WERI-Rb-1 (cell line): ENCODE data around the gene MRPL20.
A peak's percentile ranks its signal among the peaks of the same experiment; 100 is the strongest.

Experiments used
- DNase-seq: peaks from one replicate; pipeline ENCODE4 v3.0.0-alpha.2; 2020
- H3K27ac ChIP-seq: fragments of 250-450 bp; sonication (Bioruptor Pico); 2 replicates; pipeline ENCODE4 v1.5.1; 2020; ENCODE audit warnings: mild to moderate bottlenecking, moderate library complexity
- H3K27me3 ChIP-seq: fragments of 250-450 bp; sonication (Bioruptor Pico); 2 replicates; pipeline ENCODE4 v1.5.1; 2021; ENCODE audit warnings: mild to moderate bottlenecking, low read depth, moderate library complexity; ENCODE audit not compliant: insufficient read depth, severe bottlenecking
- H3K36me3 ChIP-seq: fragments of 250-450 bp; sonication (Bioruptor Pico); 2 replicates; pipeline ENCODE4 v1.5.1; 2020; ENCODE audit warnings: mild to moderate bottlenecking, moderate library complexity
- H3K4me3 ChIP-seq: 2 replicates; pipeline ENCODE4 v1.5.1; 2011; ENCODE audit warnings: low read depth, mild to moderate bottlenecking, control low read depth, low read length
- H3K9me3 ChIP-seq: fragments of 250-450 bp; sonication (Bioruptor Pico); 2 replicates; pipeline ENCODE4 v1.5.1; 2021; ENCODE audit warnings: mild to moderate bottlenecking, moderate library complexity; ENCODE audit not compliant: severe bottlenecking
- CTCF ChIP-seq: IDR thresholded peaks from 2 replicates; pipeline ENCODE4 v1.5.1; 2011; ENCODE audit warnings: low read depth, mild to moderate bottlenecking, control low read depth, inconsistent platforms, low read length

The MRPL20 gene

GRCh38 chr1:1422465-1423244 lies 15.6 kb upstream of the MRPL20 start:
- Histone ChIP-seq H3K4me3 (no peak overlapping the region), H3K27me3 (no peaks in the 10 kb centered on the region), H3K27ac (no peak overlapping the region; the same call in 1 of the 2 replicates), H3K36me3 (no peaks in the 10 kb centered on the region), H3K9me3 (no peaks in the 10 kb centered on the region)
- TF ChIP-seq CTCF, result no peak
- no peak for DNase-seq

GRCh38 chr1:1421907-1422464 lies 14.9 kb upstream of the MRPL20 start:
- TF ChIP-seq CTCF, result no peak
- Histone ChIP-seq H3K4me3 (no peak overlapping the region), H3K27ac (peak overlapping the region; percentile 94), H3K9me3 (no peaks in the 10 kb centered on the region), H3K27me3 (no peaks in the 10 kb centered on the region), H3K36me3 (no peaks in the 10 kb centered on the region)
- DNase-seq, result no peak

DNA sequence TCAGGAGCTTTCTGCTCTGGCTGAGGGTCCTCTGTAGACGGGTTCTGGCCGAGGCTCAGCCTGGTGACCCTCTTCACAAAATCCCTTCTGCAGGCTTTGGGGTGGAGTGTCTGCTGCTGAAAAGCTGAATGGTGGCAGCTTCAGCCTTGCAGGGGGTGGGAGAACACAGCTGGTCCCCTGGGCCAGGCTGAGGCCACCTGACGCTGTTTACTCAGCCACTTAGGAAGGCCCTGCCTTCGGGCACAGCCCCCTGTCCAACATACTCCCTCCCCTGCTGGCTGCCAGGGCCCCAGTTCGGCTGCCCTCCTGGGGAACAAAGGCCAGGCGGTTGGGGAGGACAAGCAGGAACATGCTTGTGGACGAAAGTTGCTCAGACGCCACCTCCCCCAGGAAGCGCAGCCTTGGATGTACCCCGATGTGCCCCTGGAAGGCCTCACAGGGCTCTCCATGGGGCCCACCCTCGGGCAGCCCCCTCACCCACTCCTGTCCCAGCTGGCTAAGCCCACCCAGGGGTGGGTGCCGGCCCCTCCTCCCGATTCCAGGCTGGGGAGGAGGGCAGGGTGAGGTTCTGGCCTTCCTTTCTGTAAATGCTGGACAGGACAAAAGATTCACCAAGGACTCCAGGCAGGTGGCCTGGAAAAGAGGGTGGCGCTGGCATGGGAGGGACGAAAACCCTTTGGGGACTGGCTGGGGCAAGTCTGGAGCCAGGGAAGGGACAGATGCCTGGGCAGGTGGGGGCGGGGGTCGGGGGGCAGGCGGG lies 14.2 kb upstream of the MRPL20 start, which contains the start of gene ANKRD65:
TSS of gene ANKRD65 (minus strand) at position 130 of the 760 bp plus-strand sequence. CDS start 271 bp downstream, outside the sequence.
- TF ChIP-seq CTCF, result no peak
- peak within 1 kb of the TSS; percentile 94 for H3K27ac ChIP-seq
- peak; percentile 83 for DNase-seq
- no peak within 1 kb of the TSS; the same call in none of the 2 replicates for H3K4me3 ChIP-seq
- H3K27me3 ChIP-seq, result no peaks in the 10 kb centered on the region
- no peaks in the 10 kb centered on the region for H3K9me3 ChIP-seq
- no peaks in the 10 kb centered on the region for H3K36me3 ChIP-seq

GRCh38 chr1:1420654-1421141 lies 13.6 kb upstream of the MRPL20 start:
- no peak for DNase-seq
- no peak for TF ChIP-seq CTCF

DNA sequence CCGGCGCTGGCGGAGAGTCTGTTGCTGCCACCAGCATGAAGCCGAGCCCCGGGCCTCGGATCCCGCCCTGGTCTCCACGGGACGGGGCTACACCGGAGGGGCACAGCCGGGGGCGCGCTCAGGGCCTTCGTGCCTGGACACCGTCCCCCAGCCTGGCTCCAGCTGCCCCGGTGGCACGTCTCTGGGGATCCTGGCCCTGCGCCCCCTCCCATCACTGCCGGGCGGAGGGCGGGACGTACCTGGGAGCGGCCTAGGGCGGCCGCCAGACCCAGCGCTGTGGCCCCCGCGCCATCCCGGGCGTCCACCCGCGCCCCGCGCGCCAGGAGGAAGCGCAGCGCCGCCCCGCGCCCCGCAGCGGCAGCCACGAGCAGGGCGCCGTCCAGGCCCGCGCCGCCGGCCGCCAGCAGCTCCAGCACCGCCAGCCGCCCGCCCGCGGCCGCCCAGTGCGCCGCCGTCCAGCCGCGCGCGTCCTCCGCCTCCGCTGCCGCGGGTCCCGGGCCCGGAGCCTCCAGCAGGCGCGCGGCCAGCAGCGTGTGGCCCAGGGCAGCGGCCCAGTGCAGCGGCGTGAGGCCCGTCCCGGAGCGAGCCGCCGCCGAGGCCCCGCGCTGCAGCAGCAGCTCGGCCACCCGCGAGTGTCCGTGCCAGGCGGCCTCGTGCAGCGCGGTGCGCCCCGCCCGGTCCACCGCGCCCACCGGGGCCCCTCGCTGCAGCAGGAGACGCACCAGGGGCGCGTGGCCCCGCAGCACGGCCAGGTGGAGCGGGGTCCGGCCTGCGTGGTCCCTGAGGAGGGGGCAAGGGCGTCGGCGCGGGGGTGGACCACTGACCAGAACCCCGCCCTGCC lies 12.9 kb upstream of the MRPL20 start:
- Histone ChIP-seq H3K27me3 (no peaks in the 10 kb centered on the region), H3K36me3 (no peaks in the 10 kb centered on the region), H3K27ac (no peak overlapping the region), H3K9me3 (no peaks in the 10 kb centered on the region), H3K4me3 (no peak overlapping the region)
- DNase-seq, result no peak
- no peak for TF ChIP-seq CTCF

More at GRCh38 chr1:1420654-1421141, 13.6 kb upstream of the MRPL20 start:
- Histone ChIP-seq H3K36me3 (no peaks in the 10 kb centered on the region), H3K9me3 (no peaks in the 10 kb centered on the region), H3K4me3 (no peak overlapping the region; the same call in 1 of the 2 replicates), H3K27ac (peak overlapping the region; percentile 94), H3K27me3 (no peaks in the 10 kb centered on the region)
